C4-2B (cell line): ENCODE data around the gene PTGIR.

ENCODE experiments used
- ZFX ChIP-seq: fragments of 450-650 bp; IDR thresholded peaks from 2 replicates; pipeline ENCODE4 v1.6.1; 2017
- TF ChIP-seq, protein P1 (sequence below): fragments of 450-650 bp; conservative IDR thresholded peaks from 2 replicates; pipeline ENCODE4 v1.5.1; 2017; ENCODE audit warnings: mild to moderate bottlenecking

DNA sequence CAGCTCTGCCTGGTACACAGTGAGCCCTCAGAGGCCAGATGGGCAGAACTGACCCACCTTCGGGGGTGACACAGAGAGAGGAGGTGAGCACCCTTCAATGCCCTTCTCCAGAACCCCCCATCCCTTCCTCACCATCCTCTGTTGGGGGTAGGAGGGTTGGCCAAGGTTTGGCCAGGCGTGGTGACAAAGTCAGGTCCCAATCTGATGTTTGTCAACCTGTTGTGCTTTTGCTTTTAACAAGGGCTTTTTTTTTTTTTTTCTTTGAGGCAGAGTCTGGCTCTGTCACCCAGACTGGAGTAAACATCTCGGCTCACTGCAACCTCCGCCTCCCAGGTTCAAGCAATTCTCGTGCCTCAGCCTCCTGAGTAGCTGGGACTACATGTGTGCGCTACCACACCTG lies 7.3 kb downstream of the PTGIR start:
- TF ChIP-seq, protein P1, sequence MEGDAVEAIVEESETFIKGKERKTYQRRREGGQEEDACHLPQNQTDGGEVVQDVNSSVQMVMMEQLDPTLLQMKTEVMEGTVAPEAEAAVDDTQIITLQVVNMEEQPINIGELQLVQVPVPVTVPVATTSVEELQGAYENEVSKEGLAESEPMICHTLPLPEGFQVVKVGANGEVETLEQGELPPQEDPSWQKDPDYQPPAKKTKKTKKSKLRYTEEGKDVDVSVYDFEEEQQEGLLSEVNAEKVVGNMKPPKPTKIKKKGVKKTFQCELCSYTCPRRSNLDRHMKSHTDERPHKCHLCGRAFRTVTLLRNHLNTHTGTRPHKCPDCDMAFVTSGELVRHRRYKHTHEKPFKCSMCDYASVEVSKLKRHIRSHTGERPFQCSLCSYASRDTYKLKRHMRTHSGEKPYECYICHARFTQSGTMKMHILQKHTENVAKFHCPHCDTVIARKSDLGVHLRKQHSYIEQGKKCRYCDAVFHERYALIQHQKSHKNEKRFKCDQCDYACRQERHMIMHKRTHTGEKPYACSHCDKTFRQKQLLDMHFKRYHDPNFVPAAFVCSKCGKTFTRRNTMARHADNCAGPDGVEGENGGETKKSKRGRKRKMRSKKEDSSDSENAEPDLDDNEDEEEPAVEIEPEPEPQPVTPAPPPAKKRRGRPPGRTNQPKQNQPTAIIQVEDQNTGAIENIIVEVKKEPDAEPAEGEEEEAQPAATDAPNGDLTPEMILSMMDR: no peak
- TF ChIP-seq ZFX: no peak
